T-helper 17 cell (primary cell): ENCODE measurements around the gene CENPB. TPM values are rescaled to one million over a fixed set of nuclear protein-coding genes. Genes with fewer than 3 reads are reported as not detected.
A peak's percentile ranks its signal among the peaks of the same experiment; 100 is the strongest.

Experiments
- ATAC-seq: fragments of 150-1000 bp; cut with Tn5 transposase; 2 replicates; pipeline ENCODE4 v1.10.0; 2021; ENCODE audit warnings: mild to moderate bottlenecking, moderate library complexity
- DNase-seq, 3 donors: peaks; one replicate each; pipeline versions ENCODE4 v3.0.0 to v3.0.0-alpha.2; 2020 to 2021
- H3K9me3 ChIP-seq: one replicate; pipeline ENCODE4 v1.7.0; 2013; ENCODE audit warnings: low read length, mild to moderate bottlenecking; ENCODE audit not compliant: control insufficient read depth, poor library complexity, severe bottlenecking
- H3K27ac Mint-ChIP-seq: one replicate; pipeline ENCODE4 v1.8.0; 2022; ENCODE audit warnings: mild to moderate bottlenecking, moderate library complexity, mixed read lengths
- H3K27me3 Mint-ChIP-seq: one replicate; pipeline ENCODE4 v1.8.0; 2022; ENCODE audit warnings: mixed read lengths
- H3K36me3 Mint-ChIP-seq: one replicate; pipeline ENCODE4 v1.8.0; 2022; ENCODE audit warnings: low read depth, mixed read lengths
- H3K4me1 Mint-ChIP-seq: one replicate; pipeline ENCODE4 v1.8.0; 2022; ENCODE audit warnings: mild to moderate bottlenecking, mixed read lengths
- H3K4me3 Mint-ChIP-seq: one replicate; pipeline ENCODE4 v1.8.0; 2022; ENCODE audit warnings: mild to moderate bottlenecking, moderate library complexity, mixed read lengths
- total RNA-seq, 4 donors: library from RNA in 2 of 4; stranded (reverse) in 2 of 4; gene quantifications; one replicate each; pipeline ENCODE4 v1.2.3 and lab custom pipeline; 2022 to 2026

Gene CENPB
- total RNA-seq, 2 donors from 2014 or later: 36.9 to 40.2 TPM

DNA sequence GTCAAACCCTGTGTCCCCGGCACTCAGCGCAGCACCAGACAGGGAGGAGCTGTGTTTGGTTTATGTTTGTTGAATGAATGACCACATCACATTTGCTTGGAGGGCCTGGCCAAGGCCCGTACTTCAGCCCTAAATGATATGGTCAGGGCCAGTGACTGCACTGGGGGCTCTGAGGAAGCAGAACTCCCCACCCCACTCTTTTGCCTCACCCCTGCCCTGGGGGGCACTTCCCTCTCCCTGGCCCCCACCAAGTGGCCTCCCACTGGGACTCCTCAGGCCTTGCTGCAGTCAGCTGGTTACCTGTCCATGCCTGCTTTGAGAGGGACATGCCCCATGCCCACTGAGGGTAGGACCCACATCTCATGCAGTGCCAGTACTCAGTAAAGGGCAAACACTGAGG is 21.9 kb downstream of the CENPB start:
- Mint-ChIP-seq H3K4me1 (peaks cover 22% of the 10 kb centered on the region), H3K36me3 (no peaks in the 10 kb centered on the region), H3K27me3 (no peaks in the 10 kb centered on the region), H3K4me3 (no peak overlapping the region), H3K27ac (no peak overlapping the region)
- H3K9me3 ChIP-seq: no peaks in the 10 kb centered on the region
- DNase-seq: no peak
- no peak for ATAC-seq

DNA sequence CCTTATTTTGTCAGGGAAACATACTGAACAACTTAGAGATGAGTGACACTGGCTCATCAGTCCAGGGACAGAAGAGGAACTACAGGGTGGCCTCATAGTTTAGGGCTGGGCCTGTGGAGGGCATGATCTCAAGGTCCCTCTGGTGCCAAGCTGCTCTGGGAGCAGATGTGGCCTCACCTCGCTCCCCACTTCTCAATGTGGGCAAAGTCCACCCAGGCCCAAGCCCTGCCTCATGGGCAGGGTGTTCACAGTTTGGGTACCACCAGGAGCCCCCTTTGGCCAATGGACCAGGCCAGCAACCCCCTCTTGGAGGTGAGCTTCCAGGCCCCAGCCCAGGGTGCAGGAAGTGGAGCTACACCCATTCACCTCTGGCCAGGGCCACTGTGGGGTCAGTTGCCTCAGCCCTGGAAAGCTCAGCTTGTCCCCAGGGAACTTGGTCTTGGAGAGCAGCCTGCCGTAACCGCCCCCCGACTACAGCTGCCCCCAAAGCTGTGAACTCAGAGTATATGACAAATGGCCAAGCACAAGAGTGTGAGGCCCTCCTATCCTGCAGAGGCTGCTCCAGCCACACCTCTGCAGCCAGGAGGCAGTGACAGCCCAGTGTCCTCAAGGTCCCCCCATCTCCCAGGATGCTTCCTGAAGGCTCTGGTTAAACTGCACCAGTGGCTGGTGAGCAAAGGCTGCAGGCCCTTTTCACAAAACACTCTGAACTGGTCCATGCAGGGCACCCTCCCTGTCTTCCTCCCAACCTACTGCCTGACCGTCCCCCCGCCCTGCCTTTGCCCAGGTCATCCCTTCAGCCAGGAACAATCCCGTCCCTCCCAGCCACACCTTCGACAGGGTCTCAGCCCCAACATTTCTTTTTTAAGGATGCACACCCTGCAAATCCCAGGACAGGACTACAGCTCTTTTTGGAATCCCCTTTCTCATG is 22.6 kb downstream of the CENPB start:
- DNase-seq (no peak), ATAC-seq (no peak)
- H3K4me1 Mint-ChIP-seq: peaks cover 20% of the 10 kb centered on the region
- H3K27me3 Mint-ChIP-seq: no peaks in the 10 kb centered on the region
- no peak overlapping the region for H3K27ac Mint-ChIP-seq
- no peak overlapping the region for H3K4me3 Mint-ChIP-seq
- no peaks in the 10 kb centered on the region for H3K36me3 Mint-ChIP-seq
- H3K9me3 ChIP-seq: no peaks in the 10 kb centered on the region

DNA sequence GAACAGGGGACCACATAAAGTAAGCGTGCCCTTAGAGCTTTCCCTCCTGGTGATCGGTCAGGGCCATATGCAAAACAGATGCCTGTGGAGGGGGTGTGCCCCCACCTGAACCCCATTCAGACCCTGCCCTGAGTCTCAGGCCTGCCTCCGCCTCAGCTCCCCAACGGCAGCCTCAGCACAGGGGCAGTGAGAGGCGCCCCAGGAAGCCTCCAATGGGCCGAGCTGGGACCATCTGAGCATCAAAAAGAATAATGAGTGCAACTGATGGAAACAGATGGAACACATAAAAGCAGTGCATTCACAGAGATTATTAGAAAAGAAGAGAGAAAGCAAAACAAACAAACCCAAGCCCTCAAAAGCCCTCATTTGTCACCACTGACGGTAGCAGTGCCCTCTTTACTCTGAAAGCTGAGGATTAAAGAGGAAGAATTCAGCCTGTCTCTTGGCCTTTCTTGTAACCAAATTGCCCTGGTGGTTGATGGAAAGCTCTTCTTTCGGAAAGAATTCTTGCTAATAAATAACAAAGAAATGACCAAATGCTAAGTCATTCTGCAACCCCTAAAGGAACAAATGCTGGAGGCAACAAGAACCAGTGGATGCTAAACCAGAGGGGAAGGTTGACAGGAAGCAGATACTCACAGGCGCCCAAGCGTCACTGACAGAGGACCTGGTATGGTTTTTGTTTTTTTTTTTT is 25.7 kb downstream of the CENPB start:
- H3K4me1 Mint-ChIP-seq: peaks cover 10% of the 10 kb centered on the region
- DNase-seq (no peak), ATAC-seq (no peak)
- H3K27ac Mint-ChIP-seq: peak overlapping the region; percentile 32
- H3K36me3 Mint-ChIP-seq: no peaks in the 10 kb centered on the region
- no peak overlapping the region for H3K4me3 Mint-ChIP-seq
- H3K27me3 Mint-ChIP-seq: no peaks in the 10 kb centered on the region
- H3K9me3 ChIP-seq: no peaks in the 10 kb centered on the region

- DNase-seq (no peak), ATAC-seq (no peak)
- Mint-ChIP-seq H3K27ac (no peak overlapping the region), H3K4me1 (peaks cover 8% of the 10 kb centered on the region), H3K27me3 (no peaks in the 10 kb centered on the region), H3K36me3 (no peaks in the 10 kb centered on the region), H3K4me3 (no peak overlapping the region)
- no peaks in the 10 kb centered on the region for H3K9me3 ChIP-seq
These were observed 26.7 kb downstream of the CENPB start for GRCh38 chr20:3759884-3760283.

GRCh38 chr20:3759316-3759823 is 27.2 kb downstream of the CENPB start:
- no peaks in the 10 kb centered on the region for H3K27me3 Mint-ChIP-seq
- no peak for DNase-seq
- no peaks in the 10 kb centered on the region for H3K36me3 Mint-ChIP-seq
- H3K4me3 Mint-ChIP-seq: no peak overlapping the region
- H3K27ac Mint-ChIP-seq: no peak overlapping the region
- peaks cover 8% of the 10 kb centered on the region for H3K4me1 Mint-ChIP-seq
- no peak for ATAC-seq
- H3K9me3 ChIP-seq: no peaks in the 10 kb centered on the region

DNA sequence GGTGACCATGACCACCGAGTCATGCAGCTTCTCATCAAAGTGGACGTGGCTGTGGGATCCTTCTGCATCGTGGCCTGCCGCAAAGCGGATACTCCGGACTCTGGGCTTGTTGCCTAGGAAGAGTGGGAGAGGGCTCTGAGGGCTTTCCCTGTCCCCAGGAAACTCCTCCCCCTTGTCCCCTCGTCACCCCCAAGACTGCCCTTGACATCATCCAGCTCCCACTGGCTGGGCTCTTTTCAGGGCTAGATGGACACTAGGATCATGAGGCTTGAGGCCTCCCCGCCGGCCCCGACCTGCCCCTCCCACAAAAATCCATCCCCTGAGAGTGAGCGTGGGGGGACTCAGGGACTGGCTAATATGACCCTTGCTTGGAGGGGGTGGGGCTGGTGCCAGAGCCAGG is 28.0 kb downstream of the CENPB start:
- no peak overlapping the region for H3K4me3 Mint-ChIP-seq
- H3K27ac Mint-ChIP-seq: no peak overlapping the region
- peaks cover 8% of the 10 kb centered on the region for H3K4me1 Mint-ChIP-seq
- no peaks in the 10 kb centered on the region for H3K9me3 ChIP-seq
- no peak for ATAC-seq
- DNase-seq: no peak
- no peaks in the 10 kb centered on the region for H3K27me3 Mint-ChIP-seq
- H3K36me3 Mint-ChIP-seq: no peaks in the 10 kb centered on the region

- Mint-ChIP-seq H3K36me3 (no peaks in the 10 kb centered on the region), H3K4me1 (peaks cover 10% of the 10 kb centered on the region), H3K27me3 (no peaks in the 10 kb centered on the region), H3K27ac (peak overlapping the region; percentile 19), H3K4me3 (no peak overlapping the region)
- ATAC-seq (no peak), DNase-seq (no peak)
- no peaks in the 10 kb centered on the region for H3K9me3 ChIP-seq
These were observed 29.3 kb downstream of the CENPB start for GRCh38 chr20:3757268-3757667.

- DNase-seq (no peak), ATAC-seq (no peak)
- Mint-ChIP-seq H3K4me1 (peaks cover 11% of the 10 kb centered on the region), H3K4me3 (no peak overlapping the region), H3K36me3 (no peaks in the 10 kb centered on the region), H3K27me3 (no peaks in the 10 kb centered on the region), H3K27ac (peak overlapping the region; percentile 19)
- no peaks in the 10 kb centered on the region for H3K9me3 ChIP-seq
These were observed 30.6 kb downstream of the CENPB start for GRCh38 chr20:3755814-3756480.

DNA sequence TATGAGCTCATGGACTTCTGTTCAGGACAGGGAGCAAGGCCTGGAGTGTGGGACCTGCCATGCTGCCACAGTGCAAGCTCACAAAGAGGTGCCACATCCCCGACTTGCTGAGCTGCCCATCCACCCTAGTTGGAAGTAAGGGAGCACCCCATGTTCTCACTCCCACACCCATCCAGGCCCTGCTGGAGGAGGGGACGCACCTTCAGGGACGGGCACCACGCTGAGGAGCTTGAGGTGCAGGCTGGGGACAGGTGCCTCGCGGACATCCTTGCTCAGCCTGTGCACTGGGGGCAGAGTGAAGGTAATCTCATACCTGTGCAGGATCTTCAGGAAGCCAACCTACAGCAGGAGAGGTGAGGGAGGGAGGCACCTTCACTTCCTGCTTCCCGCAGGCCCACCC is 31.3 kb downstream of the CENPB start:
- no peak overlapping the region for H3K27ac Mint-ChIP-seq
- no peaks in the 10 kb centered on the region for H3K36me3 Mint-ChIP-seq
- H3K9me3 ChIP-seq: no peaks in the 10 kb centered on the region
- H3K4me1 Mint-ChIP-seq: peaks cover 11% of the 10 kb centered on the region
- no peak overlapping the region for H3K4me3 Mint-ChIP-seq
- ATAC-seq (no peak), DNase-seq (no peak)
- no peaks in the 10 kb centered on the region for H3K27me3 Mint-ChIP-seq

DNA sequence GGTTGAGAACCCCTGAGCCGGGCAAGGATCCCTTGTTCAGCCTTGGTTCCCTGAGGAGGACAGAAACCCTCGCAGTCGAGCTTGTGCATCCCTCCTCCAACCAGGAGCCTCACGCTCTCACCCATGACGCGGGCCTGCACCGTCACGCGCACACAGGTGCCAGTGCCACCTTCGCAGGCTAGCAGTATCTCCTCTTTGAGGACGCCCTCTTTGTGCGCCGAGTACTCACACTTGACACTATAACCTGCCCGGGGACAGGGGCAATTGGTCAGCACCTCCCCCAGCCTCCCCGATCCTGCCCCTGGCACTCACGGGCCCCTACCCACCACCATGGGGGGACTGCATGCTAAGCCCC is 32.3 kb downstream of the CENPB start:
- DNase-seq: no peak
- H3K4me3 Mint-ChIP-seq: no peak overlapping the region

DNA sequence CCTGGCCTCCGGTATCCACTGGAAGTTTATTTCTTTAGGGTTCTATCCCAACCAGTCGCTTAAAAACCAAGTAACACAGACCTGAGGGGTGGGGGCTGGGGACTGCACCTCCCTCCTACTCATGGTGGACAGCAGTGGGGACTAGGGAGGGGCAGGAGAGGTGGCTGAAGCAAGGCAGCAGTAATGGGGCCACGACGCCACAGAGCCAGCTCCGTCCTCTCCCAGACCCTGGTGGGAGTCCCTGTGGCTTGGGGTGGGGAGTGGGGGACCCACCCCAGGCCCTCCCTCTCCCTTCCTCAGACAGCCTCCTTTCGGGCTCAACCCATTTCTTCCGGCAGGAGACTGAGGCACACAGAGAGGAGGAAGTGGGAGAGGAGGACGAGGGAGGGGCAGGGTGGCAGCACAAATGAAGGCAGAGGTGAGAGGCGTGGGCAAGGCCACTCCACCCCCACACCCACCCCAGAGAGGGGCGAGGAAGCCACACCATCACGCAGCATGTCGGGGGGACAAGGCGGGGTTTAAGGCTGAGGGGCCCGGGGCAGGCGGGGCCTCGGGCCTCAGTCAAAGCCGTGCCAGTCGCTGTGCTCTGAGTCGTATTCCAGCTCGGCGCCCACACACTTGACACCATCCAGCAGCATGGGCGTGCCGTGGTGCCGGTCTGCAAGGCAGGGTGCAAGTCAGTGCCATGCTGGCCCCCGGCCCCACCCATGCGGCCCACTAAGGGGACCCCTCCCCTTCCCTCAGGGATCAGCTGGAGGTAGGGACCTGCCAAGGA is 32.9 kb downstream of the CENPB start:
- DNase-seq (no peak), ATAC-seq (no peak)
- Mint-ChIP-seq H3K4me3 (no peak overlapping the region), H3K4me1 (peaks cover 5% of the 10 kb centered on the region), H3K27me3 (no peaks in the 10 kb centered on the region), H3K36me3 (no peaks in the 10 kb centered on the region), H3K27ac (no peak overlapping the region)
- no peaks in the 10 kb centered on the region for H3K9me3 ChIP-seq

More for the DNA sequence above, 32.3 kb downstream of the CENPB start:
- H3K27ac Mint-ChIP-seq: no peak overlapping the region
- H3K36me3 Mint-ChIP-seq: no peaks in the 10 kb centered on the region
- H3K9me3 ChIP-seq: no peaks in the 10 kb centered on the region
- peaks cover 5% of the 10 kb centered on the region for H3K4me1 Mint-ChIP-seq
- no peaks in the 10 kb centered on the region for H3K27me3 Mint-ChIP-seq
- no peak for ATAC-seq

DNA sequence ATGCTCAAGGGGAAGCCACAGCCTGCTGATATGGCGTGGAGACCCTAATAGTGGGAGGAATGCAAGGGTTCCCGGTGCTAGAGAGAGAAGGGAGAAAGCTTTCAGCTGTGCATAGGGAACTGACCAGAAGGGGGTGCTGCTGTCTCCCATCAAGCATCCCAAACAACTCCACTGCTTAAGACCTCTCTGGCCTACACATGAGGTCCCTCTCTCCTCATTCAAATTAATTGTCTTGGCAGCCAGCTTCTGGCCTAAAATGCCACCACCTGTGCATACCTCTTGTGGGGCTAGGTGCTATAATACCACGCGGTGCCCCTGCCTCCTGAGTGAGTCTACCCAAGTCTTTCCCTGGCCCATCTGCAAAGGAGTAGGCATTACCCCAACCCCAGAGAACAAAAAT is 33.4 kb downstream of the CENPB start:
- H3K9me3 ChIP-seq: no peaks in the 10 kb centered on the region
- Mint-ChIP-seq H3K4me1 (peaks cover 5% of the 10 kb centered on the region), H3K4me3 (no peak overlapping the region), H3K36me3 (no peaks in the 10 kb centered on the region), H3K27me3 (no peaks in the 10 kb centered on the region), H3K27ac (no peak overlapping the region)
- ATAC-seq (peak; percentile 73), DNase-seq (peak in 2 of 3 donors; percentile 31 to 46)

- Mint-ChIP-seq H3K36me3 (no peaks in the 10 kb centered on the region), H3K4me1 (peaks cover 3% of the 10 kb centered on the region), H3K27ac (peak overlapping the region; percentile 62), H3K4me3 (peak overlapping the region; percentile 80), H3K27me3 (peaks cover 3% of the 10 kb centered on the region)
- ATAC-seq (no peak), DNase-seq (no peak)
- no peaks in the 10 kb centered on the region for H3K9me3 ChIP-seq
These were observed 34.2 kb downstream of the CENPB start for GRCh38 chr20:3752386-3752759.
